Heart left ventricle (tissue), 13 donors: ENCODE data around the gene NOM1.

ENCODE experiments used
- POLR2A ChIP-seq, 2 donors: fragments of 450-650 bp; IDR thresholded peaks; one replicate each; pipeline ENCODE4 v1.6.1; 2017; ENCODE audit warnings: antibody characterized with exemption in 2 of 2, mild to moderate bottlenecking in 2 of 2, moderate library complexity in 2 of 2
- TF ChIP-seq, protein P1 (sequence below), 12 donors: fragments of 200-600 bp; sonication (generic) in 4 of 12; IDR thresholded peaks; one replicate each; pipeline versions ENCODE4 v1.5.0 to v1.8.0; 2018 to 2022; ENCODE audit warnings: antibody characterized with exemption in 12 of 12, mild to moderate bottlenecking in 5 of 12
- donor health status: ischemic (EF 13 %, LVEDD 7.1; RV severe dilation, severe dysfunction).
- donor health status: DM: no; HTN: yes; CAD: no.
- donor health status: DM: no; HTN: no; CAD: no.
- donor health status: ischemic (EF 25% LVEDD 6.9; RV normal size, moderate dysfunction).
- donor health status: ischemic (EF 25% LVEDD 5.7; RV mildly dilated, moderate dysfunction).
- donor health status: ischemic (EF 35%, LVEDD 5.7; RV mildly dilated, moderate dysfunction).
- donor health status: nonischemic (EF 11% LVEDD 7.7; RV severe dilation, severe dysfunction).
- donor health status: DM: yes; HTN: yes; CAD: no.
- donor health status: PGD.
- donor health status: ischemic (EF 29% LVEDD 5.4; RV normal size, mild dysfunction).
- donor health status: nonischemic (EF 23%, LVEDD 6.1; RV moderate dilation, normal function).

DNA sequence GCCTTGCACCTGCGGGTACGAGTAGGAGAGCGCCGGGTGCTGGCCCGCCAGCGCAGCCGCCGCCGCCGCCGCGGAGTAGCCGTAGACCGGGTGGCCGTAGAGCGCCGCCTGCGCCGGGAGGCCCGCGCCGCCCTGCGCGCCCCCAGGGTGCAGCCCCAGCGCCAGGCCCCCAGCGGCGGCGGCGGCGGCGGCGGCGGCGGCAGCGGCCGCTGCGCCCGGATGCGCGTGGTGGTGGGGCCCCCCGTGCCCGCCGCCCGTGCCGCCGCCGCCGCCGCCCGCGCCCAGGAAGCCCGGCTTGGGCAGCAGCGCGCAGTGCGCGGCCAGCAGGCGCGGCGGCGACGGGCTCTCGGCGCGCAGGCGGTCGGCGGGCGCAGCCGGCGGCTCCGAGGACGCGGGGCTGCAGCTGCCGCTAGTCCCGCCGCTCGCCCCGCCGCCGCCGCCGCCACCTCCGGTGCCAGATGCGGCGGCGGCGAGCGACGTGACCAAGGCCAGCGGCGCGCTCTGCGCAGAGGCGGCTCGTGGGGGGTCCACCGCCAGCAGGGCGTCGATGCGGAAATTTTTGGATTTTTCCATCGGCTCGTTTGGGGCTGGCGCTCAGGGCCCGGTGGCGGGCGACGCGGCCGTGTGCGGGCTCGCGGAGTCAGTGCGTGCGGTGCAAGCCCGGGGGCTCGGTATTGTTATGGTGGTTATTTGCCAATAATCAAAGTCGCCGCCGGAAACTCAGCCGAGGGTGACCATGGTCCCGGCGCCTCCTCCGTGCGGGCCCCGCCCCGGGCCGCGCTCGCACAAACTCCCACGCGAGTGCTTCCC is 60.5 kb downstream of the NOM1 start:
- TF ChIP-seq, protein P1, sequence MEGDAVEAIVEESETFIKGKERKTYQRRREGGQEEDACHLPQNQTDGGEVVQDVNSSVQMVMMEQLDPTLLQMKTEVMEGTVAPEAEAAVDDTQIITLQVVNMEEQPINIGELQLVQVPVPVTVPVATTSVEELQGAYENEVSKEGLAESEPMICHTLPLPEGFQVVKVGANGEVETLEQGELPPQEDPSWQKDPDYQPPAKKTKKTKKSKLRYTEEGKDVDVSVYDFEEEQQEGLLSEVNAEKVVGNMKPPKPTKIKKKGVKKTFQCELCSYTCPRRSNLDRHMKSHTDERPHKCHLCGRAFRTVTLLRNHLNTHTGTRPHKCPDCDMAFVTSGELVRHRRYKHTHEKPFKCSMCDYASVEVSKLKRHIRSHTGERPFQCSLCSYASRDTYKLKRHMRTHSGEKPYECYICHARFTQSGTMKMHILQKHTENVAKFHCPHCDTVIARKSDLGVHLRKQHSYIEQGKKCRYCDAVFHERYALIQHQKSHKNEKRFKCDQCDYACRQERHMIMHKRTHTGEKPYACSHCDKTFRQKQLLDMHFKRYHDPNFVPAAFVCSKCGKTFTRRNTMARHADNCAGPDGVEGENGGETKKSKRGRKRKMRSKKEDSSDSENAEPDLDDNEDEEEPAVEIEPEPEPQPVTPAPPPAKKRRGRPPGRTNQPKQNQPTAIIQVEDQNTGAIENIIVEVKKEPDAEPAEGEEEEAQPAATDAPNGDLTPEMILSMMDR (IDR thresholded peaks at IDR 0.05) = no peak
- TF ChIP-seq POLR2A (IDR thresholded peaks at IDR 0.05) = no peak
